WTC11 (cell line): Measurements from ENCODE around the gene GET4.

Experiments used
- ATF2 ChIP-seq: sonication (generic); formaldehyde crosslinking; IDR thresholded peaks from 2 replicates; pipeline ENCODE4 v1.8.1; 2022; ENCODE audit warnings: low read depth, missing genetic modification reagents, borderline replicate concordance
- ATF3 ChIP-seq: sonication (generic); formaldehyde crosslinking; conservative IDR thresholded peaks from 2 replicates; pipeline ENCODE4 v1.8.1; 2022; ENCODE audit warnings: mild to moderate bottlenecking, missing genetic modification reagents
- CTCF ChIP-seq: fragments of 200-600 bp; IDR thresholded peaks from 2 replicates; pipeline ENCODE4 v1.8.0; 2022; ENCODE audit warnings: antibody characterized with exemption
- E2F1 ChIP-seq: sonication (generic); formaldehyde crosslinking; IDR thresholded peaks from 2 replicates; pipeline ENCODE4 v1.8.0; 2022; ENCODE audit warnings: mild to moderate bottlenecking, missing genetic modification reagents
- ETV6 ChIP-seq: sonication (generic); formaldehyde crosslinking; IDR thresholded peaks from 2 replicates; pipeline ENCODE4 v1.8.1; 2022; ENCODE audit warnings: mild to moderate bottlenecking, missing genetic modification reagents
- MAX ChIP-seq: sonication (generic); formaldehyde crosslinking; IDR thresholded peaks from 2 replicates; pipeline ENCODE4 v1.8.0; 2022; ENCODE audit warnings: mild to moderate bottlenecking, missing genetic modification reagents
- OVOL2 ChIP-seq: fragments of 250-450 bp; sonication (Bioruptor Pico); IDR thresholded peaks from 2 replicates; pipeline ENCODE4 v1.9.0; 2021; ENCODE audit warnings: mild to moderate bottlenecking, borderline replicate concordance
- TEAD4 ChIP-seq: sonication (generic); formaldehyde crosslinking; IDR thresholded peaks from 2 replicates; pipeline ENCODE4 v1.8.0; 2022; ENCODE audit warnings: mild to moderate bottlenecking, missing genetic modification reagents
- ZNF138 ChIP-seq: sonication (generic); formaldehyde crosslinking; conservative IDR thresholded peaks from 2 replicates; pipeline ENCODE4 v1.8.1; 2022; ENCODE audit warnings: mild to moderate bottlenecking, moderate library complexity, missing genetic modification reagents
- TF ChIP-seq, protein P1 (sequence below): sonication (generic); formaldehyde crosslinking; conservative IDR thresholded peaks from 2 replicates; pipeline ENCODE4 v1.8.1; 2023; ENCODE audit warnings: mild to moderate bottlenecking, low read depth, missing genetic modification reagents, moderate library complexity

DNA sequence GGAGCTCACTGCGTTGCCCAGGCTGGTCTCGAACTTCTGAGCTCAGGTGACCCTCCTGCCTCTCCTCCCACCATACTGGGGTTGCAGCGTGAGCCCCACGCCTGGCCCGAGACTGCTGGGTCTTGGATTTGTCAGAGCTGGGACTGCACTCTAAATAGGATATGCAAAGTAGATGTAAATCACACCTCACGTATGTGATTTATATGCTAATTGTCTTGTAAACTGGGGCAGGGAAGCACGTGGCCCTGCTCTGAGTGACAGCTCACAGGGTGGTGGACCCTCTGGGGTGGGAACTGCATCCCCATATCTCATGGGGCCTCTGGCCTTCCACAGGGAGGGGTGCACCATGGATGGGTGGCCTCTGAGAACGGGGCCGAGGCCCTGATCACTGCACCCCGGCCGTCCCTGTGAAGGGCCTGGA is 34.1 kb downstream of the GET4 start:
- TF ChIP-seq CTCF (no peak), ZNF138 (CRISPR knock-in tag) (no peak), ETV6 (CRISPR knock-in tag) (no peak), OVOL2 (CRISPR knock-in tag) (no peak), ATF2 (no peak), E2F1 (CRISPR knock-in tag) (no peak), ATF3 (no peak), MAX (CRISPR knock-in tag) (no peak), TEAD4 (CRISPR knock-in tag) (no peak)
- TF ChIP-seq, protein P1, sequence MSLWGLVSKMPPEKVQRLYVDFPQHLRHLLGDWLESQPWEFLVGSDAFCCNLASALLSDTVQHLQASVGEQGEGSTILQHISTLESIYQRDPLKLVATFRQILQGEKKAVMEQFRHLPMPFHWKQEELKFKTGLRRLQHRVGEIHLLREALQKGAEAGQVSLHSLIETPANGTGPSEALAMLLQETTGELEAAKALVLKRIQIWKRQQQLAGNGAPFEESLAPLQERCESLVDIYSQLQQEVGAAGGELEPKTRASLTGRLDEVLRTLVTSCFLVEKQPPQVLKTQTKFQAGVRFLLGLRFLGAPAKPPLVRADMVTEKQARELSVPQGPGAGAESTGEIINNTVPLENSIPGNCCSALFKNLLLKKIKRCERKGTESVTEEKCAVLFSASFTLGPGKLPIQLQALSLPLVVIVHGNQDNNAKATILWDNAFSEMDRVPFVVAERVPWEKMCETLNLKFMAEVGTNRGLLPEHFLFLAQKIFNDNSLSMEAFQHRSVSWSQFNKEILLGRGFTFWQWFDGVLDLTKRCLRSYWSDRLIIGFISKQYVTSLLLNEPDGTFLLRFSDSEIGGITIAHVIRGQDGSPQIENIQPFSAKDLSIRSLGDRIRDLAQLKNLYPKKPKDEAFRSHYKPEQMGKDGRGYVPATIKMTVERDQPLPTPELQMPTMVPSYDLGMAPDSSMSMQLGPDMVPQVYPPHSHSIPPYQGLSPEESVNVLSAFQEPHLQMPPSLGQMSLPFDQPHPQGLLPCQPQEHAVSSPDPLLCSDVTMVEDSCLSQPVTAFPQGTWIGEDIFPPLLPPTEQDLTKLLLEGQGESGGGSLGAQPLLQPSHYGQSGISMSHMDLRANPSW (CRISPR knock-in tag) = no peak
